Gastroesophageal sphincter (tissue), 4 donors: ENCODE measurements around the gene BTBD6. TPM values are rescaled to one million over a fixed set of nuclear protein-coding genes. Genes with fewer than 3 reads are reported as not detected.

Source experiments
- ATAC-seq: fragments of 150-250 bp; one replicate; pipeline ENCODE4 v1.9.1; 2016; ENCODE audit warnings: mild to moderate bottlenecking, moderate library complexity
- H3K27ac ChIP-seq, 4 donors: fragments of 200-600 bp; sonication (generic) in 3 of 4; 1 replicate in 3 of 4; 2 replicates in 1 of 4; pipeline ENCODE4 v1.5.1; 2016 to 2019
- H3K27me3 ChIP-seq: fragments of 200-600 bp; sonication (generic); one replicate; pipeline ENCODE4 v1.5.1; 2019
- H3K36me3 ChIP-seq, 2 donors: fragments of 200-600 bp; sonication (generic); one replicate each; pipeline ENCODE4 v1.5.1; 2019; ENCODE audit warnings: control low read depth in 1 of 2
- H3K4me1 ChIP-seq, 3 donors: fragments of 200-600 bp; sonication (generic); 1 replicate in 2 of 3; 2 replicates in 1 of 3; pipeline ENCODE4 v1.5.1; 2016 to 2019; ENCODE audit warnings: control low read depth in 2 of 3
- H3K4me3 ChIP-seq, 2 donors: fragments of 200-600 bp; sonication (generic); one replicate each; pipeline ENCODE4 v1.5.1; 2019; ENCODE audit warnings: mild to moderate bottlenecking in 1 of 2, moderate library complexity in 1 of 2
- H3K9me3 ChIP-seq, 3 donors: fragments of 200-600 bp; sonication (generic); one replicate each; pipeline ENCODE4 v1.5.1; 2017 to 2019; ENCODE audit warnings: control low read depth in 2 of 3
- CTCF ChIP-seq, 4 experiments: fragments of 200-600 bp in 2 of 4; fragments of 450-650 bp in 2 of 4; sonication (generic) in 1 of 4; IDR thresholded peaks; one replicate each; pipeline ENCODE4 v1.5.1; 2017 to 2019; ENCODE audit warnings: antibody characterized with exemption in 4 of 4, mild to moderate bottlenecking in 2 of 4, moderate library complexity in 2 of 4
- EP300 ChIP-seq: sonication (generic); formaldehyde crosslinking; IDR thresholded peaks from one replicate; pipeline ENCODE4 v1.6.1; 2017; ENCODE audit warnings: antibody characterized with exemption, mild to moderate bottlenecking
- POLR2A ChIP-seq, 2 donors: fragments of 450-650 bp; IDR thresholded peaks; one replicate each; pipeline ENCODE4 v1.6.1; 2017; ENCODE audit warnings: antibody characterized with exemption in 2 of 2, mild to moderate bottlenecking in 2 of 2, moderate library complexity in 1 of 2
- POLR2AphosphoS5 ChIP-seq: sonication (generic); formaldehyde crosslinking; IDR thresholded peaks from one replicate; pipeline ENCODE4 v1.6.1; 2017; ENCODE audit warnings: antibody characterized with exemption
- WGBS, 2 donors: methylation state at CpG; one replicate each; pipeline ENCODE4 v1.1.5; 2018; ENCODE audit warnings: low coverage in 1 of 2; 5-methylcytosine and 5-hydroxymethylcytosine counted together
- total RNA-seq, 4 donors: library from RNA; depleted of rRNA; stranded (reverse); fragments of >200 nt; gene quantifications; one replicate each; pipeline ENCODE4 v1.1.0, GENCODE V29; 2016

The BTBD6 gene
- total RNA-seq, 4 donors from 2014 or later = 50.9 to 80.7 (median 66.1) TPM

- no peaks in the 10 kb centered on the region for H3K4me1 ChIP-seq
- 82 to 96% methylated on average over 4 to 10 of the region's 15 CpGs for WGBS, 2 donors
- H3K9me3 ChIP-seq = no peaks in the 10 kb centered on the region
- peaks cover 0 to 88% of the 10 kb centered on the region in 2 donors for H3K36me3 ChIP-seq
- no peak for ATAC-seq
- H3K27ac ChIP-seq = no peak overlapping the region
- H3K27me3 ChIP-seq = no peaks in the 10 kb centered on the region
- H3K4me3 ChIP-seq = no peak overlapping the region
- TF ChIP-seq EP300 = no peak
Measured at GRCh38 chr14:105257464-105257863, 9.1 kb downstream of the BTBD6 start.

- Histone ChIP-seq H3K9me3 (no peaks in the 10 kb centered on the region), H3K4me3 (no peak overlapping the region), H3K36me3 (peaks cover 0 to 84% of the 10 kb centered on the region in 2 donors), H3K4me1 (no peaks in the 10 kb centered on the region), H3K27ac (no peak overlapping the region), H3K27me3 (no peaks in the 10 kb centered on the region)
- TF ChIP-seq POLR2AphosphoS5 = no peak
- TF ChIP-seq CTCF (IDR thresholded peaks at IDR 0.05) = no peak
- TF ChIP-seq POLR2A (IDR thresholded peaks at IDR 0.05) = no peak
- no peak for TF ChIP-seq EP300
- WGBS, 2 donors = 87 to 94% methylated on average over 7 of the region's 7 CpGs
- ATAC-seq = no peak
Measured at GRCh38 chr14:105258846-105259245, 10.5 kb downstream of the BTBD6 start.

- ATAC-seq = no peak
- no peaks in the 10 kb centered on the region for H3K9me3 ChIP-seq
- no peaks in the 10 kb centered on the region for H3K4me1 ChIP-seq
- H3K27ac ChIP-seq = no peak overlapping the region
- 89% methylated on average over 3 of the region's 12 CpGs; no CpG with 5 or more reads in 1 of the 2 donors for whole genome bisulfite sequencing, 2 donors
- no peak for TF ChIP-seq POLR2A (IDR thresholded peaks at IDR 0.05)
- TF ChIP-seq EP300 = no peak
- no peak for TF ChIP-seq CTCF (IDR thresholded peaks at IDR 0.05)
- no peak overlapping the region for H3K4me3 ChIP-seq
- no peaks in the 10 kb centered on the region for H3K27me3 ChIP-seq
- peaks cover 0 to 87% of the 10 kb centered on the region in 2 donors for H3K36me3 ChIP-seq
Measured at GRCh38 chr14:105260959-105261358, 12.6 kb downstream of the BTBD6 start.

GRCh38 chr14:105261781-105262180 lies 13.4 kb downstream of the BTBD6 start:
- H3K9me3 ChIP-seq = no peaks in the 10 kb centered on the region
- TF ChIP-seq EP300 (no peak), POLR2A (IDR thresholded peaks at IDR 0.05) (no peak), POLR2AphosphoS5 (no peak), CTCF (IDR thresholded peaks at IDR 0.05) (no peak)
- no peaks in the 10 kb centered on the region for H3K27me3 ChIP-seq
- no peak overlapping the region for H3K4me3 ChIP-seq
- H3K27ac ChIP-seq = no peak overlapping the region
- no peak for ATAC-seq
- no CpG with 5 or more reads among the region's 20 CpGs for WGBS, 2 donors
- peaks cover 0 to 85% of the 10 kb centered on the region in 2 donors for H3K36me3 ChIP-seq
- no peaks in the 10 kb centered on the region for H3K4me1 ChIP-seq

- WGBS, 2 donors = 96% methylated on average over 5 of the region's 21 CpGs; no CpG with 5 or more reads in 1 of the 2 donors
- no peak overlapping the region for H3K4me3 ChIP-seq
- no peaks in the 10 kb centered on the region for H3K9me3 ChIP-seq
- no peaks in the 10 kb centered on the region for H3K27me3 ChIP-seq
- no peak overlapping the region for H3K27ac ChIP-seq
- peaks cover 0 to 10% (median 0%) of the 10 kb centered on the region in 3 donors for H3K4me1 ChIP-seq
- peaks cover 0 to 77% of the 10 kb centered on the region in 2 donors for H3K36me3 ChIP-seq
- TF ChIP-seq POLR2A (IDR thresholded peaks at IDR 0.05) (no peak), CTCF (IDR thresholded peaks at IDR 0.05) (no peak), EP300 (no peak), POLR2AphosphoS5 (no peak)
- no peak for ATAC-seq
Measured at GRCh38 chr14:105267820-105268548, 19.7 kb downstream of the BTBD6 start.
